ENCODE measurements around the gene CAMTA1. TPM values are rescaled to one million over a fixed set of nuclear protein-coding genes. Genes with fewer than 3 reads are reported as not detected.
A peak's percentile ranks its signal among the peaks of the same experiment; 100 is the strongest.

Gene CAMTA1
- total RNA-seq, 1 experiment from 2014 or later: 82.2 TPM

DNA sequence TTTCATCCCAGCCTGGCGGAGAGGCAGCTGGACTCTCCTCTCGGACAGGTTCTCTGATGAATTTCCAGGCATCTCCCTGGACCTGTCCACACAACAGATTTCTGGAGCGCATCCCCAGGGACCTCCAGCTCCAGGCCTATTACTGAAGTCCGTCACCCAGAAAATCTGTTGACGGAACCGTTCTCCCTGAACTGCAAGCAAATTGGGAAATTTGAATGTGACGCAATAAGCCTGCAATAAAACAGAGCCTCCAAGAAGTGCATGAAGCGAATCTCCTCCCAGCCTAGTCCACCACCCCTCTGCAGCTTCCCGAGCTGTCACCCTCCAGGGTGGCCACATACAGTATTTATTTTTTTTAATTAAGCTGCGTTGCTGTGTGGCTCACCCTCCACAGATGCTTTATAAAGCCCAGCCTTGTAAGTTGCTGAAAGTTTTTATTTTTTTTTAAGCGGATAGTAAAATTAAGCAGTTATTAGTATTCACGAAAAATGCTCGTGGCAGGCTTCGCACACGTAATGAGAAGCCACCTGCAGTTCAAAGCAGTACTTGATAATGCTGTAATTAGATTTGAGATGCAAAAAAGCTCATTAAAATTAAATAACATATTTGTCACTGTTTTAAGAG lies 173.3 kb downstream of the CAMTA1 start:
- Histone ChIP-seq H3K4me1 (ENCODE audit: control insufficient read depth, insufficient read depth, low read length) (peaks cover 20% of the 10 kb centered on the region), H3K9me3 (ENCODE audit: control insufficient read depth, insufficient read depth, low read depth, low read length) (no peaks in the 10 kb centered on the region), H3K36me3 (ENCODE audit: control insufficient read depth, insufficient read depth, low read length) (no peaks in the 10 kb centered on the region), H3K27ac (ENCODE audit: low read length) (no peak overlapping the region; the same call in 1 of the 2 replicates), H3K27me3 (ENCODE audit: control insufficient read depth, insufficient read depth, low read length) (no peaks in the 10 kb centered on the region), H3K4me3 (ENCODE audit: low read depth in 2 of 2, low read length in 2 of 2) (no peak overlapping the region)
- DNase-seq (ENCODE audit: low read depth, low spot score) (no peak), ATAC-seq (no peak)
- in situ Hi-C loops (cut with HindIII; ENCODE audit: low pct_unique_long_range_greater_than_20kb, low sequenced_read_pairs): no loop called here
- CTCF ChIA-PET: no interaction called here
- TF ChIP-seq POLR2AphosphoS5 (IDR thresholded peaks at IDR 0.05; ENCODE audit: low read depth, low read length) (no peak), SIN3A (IDR thresholded peaks at IDR 0.05; ENCODE audit: borderline replicate concordance, insufficient read depth, low read depth, low read length) (no peak), TCF7L2 (IDR thresholded peaks at IDR 0.05; ENCODE audit: low read depth, low read length) (no peak)
- TF ChIP-seq, protein P1, sequence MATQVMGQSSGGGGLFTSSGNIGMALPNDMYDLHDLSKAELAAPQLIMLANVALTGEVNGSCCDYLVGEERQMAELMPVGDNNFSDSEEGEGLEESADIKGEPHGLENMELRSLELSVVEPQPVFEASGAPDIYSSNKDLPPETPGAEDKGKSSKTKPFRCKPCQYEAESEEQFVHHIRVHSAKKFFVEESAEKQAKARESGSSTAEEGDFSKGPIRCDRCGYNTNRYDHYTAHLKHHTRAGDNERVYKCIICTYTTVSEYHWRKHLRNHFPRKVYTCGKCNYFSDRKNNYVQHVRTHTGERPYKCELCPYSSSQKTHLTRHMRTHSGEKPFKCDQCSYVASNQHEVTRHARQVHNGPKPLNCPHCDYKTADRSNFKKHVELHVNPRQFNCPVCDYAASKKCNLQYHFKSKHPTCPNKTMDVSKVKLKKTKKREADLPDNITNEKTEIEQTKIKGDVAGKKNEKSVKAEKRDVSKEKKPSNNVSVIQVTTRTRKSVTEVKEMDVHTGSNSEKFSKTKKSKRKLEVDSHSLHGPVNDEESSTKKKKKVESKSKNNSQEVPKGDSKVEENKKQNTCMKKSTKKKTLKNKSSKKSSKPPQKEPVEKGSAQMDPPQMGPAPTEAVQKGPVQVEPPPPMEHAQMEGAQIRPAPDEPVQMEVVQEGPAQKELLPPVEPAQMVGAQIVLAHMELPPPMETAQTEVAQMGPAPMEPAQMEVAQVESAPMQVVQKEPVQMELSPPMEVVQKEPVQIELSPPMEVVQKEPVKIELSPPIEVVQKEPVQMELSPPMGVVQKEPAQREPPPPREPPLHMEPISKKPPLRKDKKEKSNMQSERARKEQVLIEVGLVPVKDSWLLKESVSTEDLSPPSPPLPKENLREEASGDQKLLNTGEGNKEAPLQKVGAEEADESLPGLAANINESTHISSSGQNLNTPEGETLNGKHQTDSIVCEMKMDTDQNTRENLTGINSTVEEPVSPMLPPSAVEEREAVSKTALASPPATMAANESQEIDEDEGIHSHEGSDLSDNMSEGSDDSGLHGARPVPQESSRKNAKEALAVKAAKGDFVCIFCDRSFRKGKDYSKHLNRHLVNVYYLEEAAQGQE (IDR thresholded peaks at IDR 0.05; ENCODE audit: insufficient read depth in 1 of 2, low read depth in 2 of 2, low read length in 1 of 2): no peak
- TF ChIP-seq, protein P2, sequence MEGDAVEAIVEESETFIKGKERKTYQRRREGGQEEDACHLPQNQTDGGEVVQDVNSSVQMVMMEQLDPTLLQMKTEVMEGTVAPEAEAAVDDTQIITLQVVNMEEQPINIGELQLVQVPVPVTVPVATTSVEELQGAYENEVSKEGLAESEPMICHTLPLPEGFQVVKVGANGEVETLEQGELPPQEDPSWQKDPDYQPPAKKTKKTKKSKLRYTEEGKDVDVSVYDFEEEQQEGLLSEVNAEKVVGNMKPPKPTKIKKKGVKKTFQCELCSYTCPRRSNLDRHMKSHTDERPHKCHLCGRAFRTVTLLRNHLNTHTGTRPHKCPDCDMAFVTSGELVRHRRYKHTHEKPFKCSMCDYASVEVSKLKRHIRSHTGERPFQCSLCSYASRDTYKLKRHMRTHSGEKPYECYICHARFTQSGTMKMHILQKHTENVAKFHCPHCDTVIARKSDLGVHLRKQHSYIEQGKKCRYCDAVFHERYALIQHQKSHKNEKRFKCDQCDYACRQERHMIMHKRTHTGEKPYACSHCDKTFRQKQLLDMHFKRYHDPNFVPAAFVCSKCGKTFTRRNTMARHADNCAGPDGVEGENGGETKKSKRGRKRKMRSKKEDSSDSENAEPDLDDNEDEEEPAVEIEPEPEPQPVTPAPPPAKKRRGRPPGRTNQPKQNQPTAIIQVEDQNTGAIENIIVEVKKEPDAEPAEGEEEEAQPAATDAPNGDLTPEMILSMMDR (IDR thresholded peaks at IDR 0.05): no peak
- POLR2A ChIA-PET: no interaction called here
- BruUV-seq (replicated peaks): no TSS peak
- intact Hi-C loops (cut with micrococcal nuclease; ENCODE audit: unreplicated experiment): no loop called here

DNA sequence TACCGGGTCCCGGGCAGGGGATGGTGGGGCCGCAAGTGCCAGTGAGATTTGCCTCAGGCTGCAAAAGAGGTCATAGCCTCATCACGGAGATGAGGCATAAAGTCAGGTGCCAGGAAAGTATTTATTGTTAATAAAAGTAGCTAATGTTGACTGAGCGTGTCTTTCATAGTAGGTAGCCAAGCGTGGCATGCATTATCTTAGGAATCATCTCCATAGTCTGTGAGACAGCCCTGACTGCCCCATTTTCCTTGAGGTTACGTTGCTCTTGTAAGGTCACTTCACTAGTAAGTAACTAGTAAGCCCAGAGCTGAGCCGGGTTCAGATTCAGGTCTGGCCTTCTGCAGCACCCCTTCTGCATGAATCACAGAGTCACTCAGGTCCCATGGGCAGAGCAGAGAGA lies 174.2 kb downstream of the CAMTA1 start:
- no peak for TF ChIP-seq TCF7L2 (IDR thresholded peaks at IDR 0.05; ENCODE audit: low read depth, low read length)
- TF ChIP-seq, protein P1 (IDR thresholded peaks at IDR 0.05; ENCODE audit: insufficient read depth in 1 of 2, low read depth in 2 of 2, low read length in 1 of 2): no peak
- TF ChIP-seq SIN3A (IDR thresholded peaks at IDR 0.05; ENCODE audit: borderline replicate concordance, insufficient read depth, low read depth, low read length): no peak
- TF ChIP-seq, protein P2 (IDR thresholded peaks at IDR 0.05): no peak
- no peak for TF ChIP-seq POLR2AphosphoS5 (IDR thresholded peaks at IDR 0.05; ENCODE audit: low read depth, low read length)
- ATAC-seq: no peak

More for the DNA sequence above, 174.2 kb downstream of the CAMTA1 start:
- Histone ChIP-seq H3K9me3 (ENCODE audit: control insufficient read depth, insufficient read depth, low read depth, low read length) (no peaks in the 10 kb centered on the region), H3K4me3 (ENCODE audit: low read depth in 2 of 2, low read length in 2 of 2) (no peak overlapping the region), H3K4me1 (ENCODE audit: control insufficient read depth, insufficient read depth, low read length) (peaks cover 20% of the 10 kb centered on the region), H3K27me3 (ENCODE audit: control insufficient read depth, insufficient read depth, low read length) (no peaks in the 10 kb centered on the region), H3K36me3 (ENCODE audit: control insufficient read depth, insufficient read depth, low read length) (no peaks in the 10 kb centered on the region), H3K27ac (ENCODE audit: low read length) (peak overlapping the region; percentile 66; the same call in 1 of the 2 replicates)
- no TSS peak for BruUV-seq (replicated peaks)
- DNase-seq (ENCODE audit: low read depth, low spot score): no peak
- ChIA-PET POLR2A (no interaction called here), CTCF (no interaction called here)
- intact Hi-C loops (cut with micrococcal nuclease; ENCODE audit: unreplicated experiment) (no loop called here), in situ Hi-C loops (cut with HindIII; ENCODE audit: low pct_unique_long_range_greater_than_20kb, low sequenced_read_pairs) (no loop called here)
